ENCODE data around the gene ZDHHC6.

GRCh38 chr10:112490545-112490944 lies 43.8 kb upstream of the ZDHHC6 start:
- TF ChIP-seq CTCF (IDR thresholded peaks at IDR 0.05) (no peak), POLR2A (IDR thresholded peaks at IDR 0.05) (no peak), EP300 (IDR thresholded peaks at IDR 0.05) (no peak)

Measured in tibial nerve (tissue), 4 donors.